K562 (cell line): ENCODE results near the gene CDCA5. TPM values are rescaled to one million over a fixed set of nuclear protein-coding genes. Genes with fewer than 3 reads are reported as not detected.

Experiments used
- ARHGAP35 ChIP-seq: fragments of 450-650 bp; IDR thresholded peaks from 2 replicates; pipeline ENCODE4 v1.6.1; 2018; ENCODE audit not compliant: partially characterized antibody
- BRCA1 ChIP-seq, 2 experiments: fragments of 450-650 bp in 1 of 2; sonication (generic) in 1 of 2; formaldehyde crosslinking in 1 of 2; IDR thresholded peaks; 2 replicates each; pipeline versions ENCODE4 v1.5.0 to v1.6.1; 2017 to 2020; ENCODE audit warnings: mild to moderate bottlenecking in 1 of 2, missing genetic modification reagents in 1 of 2
- MBD2 ChIP-seq: sonication (generic); IDR thresholded peaks from 2 replicates; pipeline ENCODE4 v1.6.1; 2016; ENCODE audit warnings: low read depth, borderline replicate concordance
- MTA2 ChIP-seq: fragments of 450-650 bp; IDR thresholded peaks from 2 replicates; pipeline ENCODE4 v1.6.1; 2016; ENCODE audit warnings: low read depth
- MYNN ChIP-seq, 2 experiments: sonication (generic); formaldehyde crosslinking in 1 of 2; IDR thresholded peaks; 2 replicates each; pipeline versions ENCODE4 v1.5.0 to v1.6.1; 2016 to 2020; ENCODE audit warnings: antibody characterized with exemption in 1 of 2, missing genetic modification reagents in 1 of 2
- PCBP2 ChIP-seq: fragments of 200-400 bp; formaldehyde crosslinking; IDR thresholded peaks from 2 replicates; pipeline ENCODE4 v1.6.1; 2018; ENCODE audit warnings: low read length, low read depth, mild to moderate bottlenecking, moderate library complexity; ENCODE audit not compliant: poor library complexity, severe bottlenecking
- PURB ChIP-seq: sonication (generic); formaldehyde crosslinking; IDR thresholded peaks from 2 replicates; pipeline ENCODE4 v1.9.0; 2021; ENCODE audit warnings: low read depth, mild to moderate bottlenecking, missing genetic modification reagents
- RB1 ChIP-seq: fragments of 450-650 bp; IDR thresholded peaks from 2 replicates; pipeline ENCODE4 v1.6.1; 2017; ENCODE audit warnings: low read depth, mild to moderate bottlenecking
- SMAD4 ChIP-seq: fragments of 250-450 bp; sonication (Bioruptor Pico); conservative IDR thresholded peaks from 2 replicates; pipeline ENCODE4 v1.8.0; 2021; ENCODE audit warnings: inconsistent platforms, mild to moderate bottlenecking, moderate library complexity
- SNIP1 ChIP-seq: fragments of 450-650 bp; IDR thresholded peaks from 2 replicates; pipeline ENCODE4 v1.7.1; 2017; ENCODE audit warnings: low read depth, mild to moderate bottlenecking
- TAF7 ChIP-seq: fragments of 450-650 bp; IDR thresholded peaks from 2 replicates; pipeline ENCODE4 v1.6.1; 2016; ENCODE audit warnings: missing genetic modification characterization, missing compliant biosample characterization
- ZNF133 ChIP-seq: fragments of 250-450 bp; sonication (Bioruptor Pico); IDR thresholded peaks from 2 replicates; pipeline ENCODE4 v1.4.0; 2020; ENCODE audit warnings: mild to moderate bottlenecking
- ZNF3 ChIP-seq: fragments of 250-450 bp; sonication (Bioruptor Pico); IDR thresholded peaks from 2 replicates; pipeline ENCODE4 v1.5.0; 2021; ENCODE audit warnings: mild to moderate bottlenecking, moderate library complexity
- ZNF699 ChIP-seq: fragments of 250-450 bp; sonication (Bioruptor Pico); IDR thresholded peaks from 2 replicates; pipeline ENCODE4 v1.8.0; 2021; ENCODE audit warnings: mild to moderate bottlenecking, moderate library complexity; ENCODE audit not compliant: insufficient replicate concordance
- ZNF75A ChIP-seq: fragments of 450-650 bp; formaldehyde crosslinking; IDR thresholded peaks from 2 replicates; pipeline ENCODE4 v1.4.0; 2020; ENCODE audit warnings: mild to moderate bottlenecking
- polyA plus RNA-seq, 8 experiments: library from polyadenylated mRNA; depleted of rRNA in 4 of 8; stranded (reverse) in 5 of 8; unstranded in 3 of 8; fragments of >200 nt; fragmentation: Nextera tagmentation in 2 of 8; fragmentation: Illumina TruSeq in 1 of 8; extraction: Ambion mirVana in 2 of 8; extraction: Trizol in 1 of 8; gene quantifications; 2 replicates each; pipeline versions ENCODE4 v1.2.1 to v1.2.3, GENCODE V29; 2011 to 2014; ENCODE audit warnings: inconsistent platforms in 1 of 8, missing spikeins in 1 of 8
- total RNA-seq, 7 experiments: library from RNA; depleted of rRNA in 6 of 7; stranded (reverse); fragments of >200 nt in 6 of 7; fragmentation: Illumina TruSeq in 2 of 7; extraction: Trizol in 2 of 7; gene quantifications; 2 replicates each; pipeline versions ENCODE4 v1.2.1 to v1.2.3, GENCODE V29; 2011 to 2021; ENCODE audit warnings: low replicate concordance in 1 of 7
- TF ChIP-seq, protein P1 (sequence below): fragments of 250-450 bp; sonication (Bioruptor Pico); IDR thresholded peaks from 2 replicates; pipeline ENCODE4 v1.5.0; 2021
- TF ChIP-seq, protein P2 (sequence below), 2 experiments: fragments of 450-650 bp; IDR thresholded peaks; 2 replicates each; pipeline ENCODE4 v1.6.1; 2018; ENCODE audit warnings: mild to moderate bottlenecking in 2 of 2, low read depth in 1 of 2; ENCODE audit not compliant: partially characterized antibody in 2 of 2
- TF ChIP-seq, protein P3 (sequence below), 2 experiments: fragments of 450-650 bp; IDR thresholded peaks; 2 replicates each; pipeline ENCODE4 v1.6.1; 2016
- TF ChIP-seq, protein P4 (sequence below): sonication (generic); formaldehyde crosslinking; IDR thresholded peaks from 2 replicates; pipeline ENCODE4 v1.8.1; 2023; ENCODE audit warnings: mild to moderate bottlenecking, missing genetic modification reagents

CDCA5 gene
- total and polyA plus RNA-seq, 9 of the 15 experiments (the other 6 are each of a cell fraction or from before 2014, with no cell fraction given) = 18.9 to 94.3 (median 64.6) TPM

DNA sequence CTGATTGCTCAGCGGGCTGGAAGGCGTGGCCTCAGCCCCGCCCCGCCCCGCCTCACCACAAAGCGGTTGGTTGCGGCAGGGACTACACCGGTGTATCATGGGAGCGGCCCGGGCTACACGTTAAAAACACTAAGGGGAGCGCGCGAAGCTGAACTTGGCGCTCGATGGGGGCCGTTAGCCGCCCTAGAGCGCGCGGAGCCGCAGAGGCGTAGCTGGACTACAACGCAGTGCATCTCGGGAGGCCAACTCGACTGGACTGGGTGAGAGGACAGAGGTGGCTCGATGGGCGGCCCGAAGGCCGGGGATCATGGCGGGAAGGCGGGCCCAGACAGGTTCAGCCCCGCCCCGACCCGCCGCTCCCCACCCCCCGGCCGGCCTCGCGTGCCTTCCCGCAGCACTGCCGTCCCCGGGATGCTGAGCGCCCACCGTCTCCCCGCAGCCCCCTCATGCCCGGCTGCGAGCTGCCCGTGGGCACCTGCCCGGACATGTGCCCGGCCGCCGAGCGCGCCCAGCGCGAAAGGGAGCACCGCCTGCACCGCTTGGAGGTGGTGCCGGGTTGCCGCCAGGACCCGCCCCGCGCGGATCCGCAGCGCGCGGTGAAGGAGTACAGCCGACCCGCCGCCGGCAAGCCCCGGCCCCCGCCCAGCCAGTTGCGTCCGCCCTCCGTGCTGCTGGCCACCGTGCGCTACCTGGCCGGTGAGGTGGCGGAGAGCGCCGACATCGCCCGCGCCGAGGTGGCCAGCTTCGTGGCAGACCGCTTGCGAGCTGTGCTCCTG lies 42.8 kb downstream of the CDCA5 start, which contains the start of gene SAC3D1 (continued):
- TF ChIP-seq, protein P1, sequence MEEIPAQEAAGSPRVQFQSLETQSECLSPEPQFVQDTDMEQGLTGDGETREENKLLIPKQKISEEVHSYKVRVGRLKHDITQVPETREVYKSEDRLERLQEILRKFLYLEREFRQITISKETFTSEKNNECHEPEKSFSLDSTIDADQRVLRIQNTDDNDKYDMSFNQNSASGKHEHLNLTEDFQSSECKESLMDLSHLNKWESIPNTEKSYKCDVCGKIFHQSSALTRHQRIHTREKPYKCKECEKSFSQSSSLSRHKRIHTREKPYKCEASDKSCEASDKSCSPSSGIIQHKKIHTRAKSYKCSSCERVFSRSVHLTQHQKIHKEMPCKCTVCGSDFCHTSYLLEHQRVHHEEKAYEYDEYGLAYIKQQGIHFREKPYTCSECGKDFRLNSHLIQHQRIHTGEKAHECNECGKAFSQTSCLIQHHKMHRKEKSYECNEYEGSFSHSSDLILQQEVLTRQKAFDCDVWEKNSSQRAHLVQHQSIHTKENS (CRISPR knock-in tag) = no peak
- no peak for TF ChIP-seq SNIP1
- TF ChIP-seq, protein P2, sequence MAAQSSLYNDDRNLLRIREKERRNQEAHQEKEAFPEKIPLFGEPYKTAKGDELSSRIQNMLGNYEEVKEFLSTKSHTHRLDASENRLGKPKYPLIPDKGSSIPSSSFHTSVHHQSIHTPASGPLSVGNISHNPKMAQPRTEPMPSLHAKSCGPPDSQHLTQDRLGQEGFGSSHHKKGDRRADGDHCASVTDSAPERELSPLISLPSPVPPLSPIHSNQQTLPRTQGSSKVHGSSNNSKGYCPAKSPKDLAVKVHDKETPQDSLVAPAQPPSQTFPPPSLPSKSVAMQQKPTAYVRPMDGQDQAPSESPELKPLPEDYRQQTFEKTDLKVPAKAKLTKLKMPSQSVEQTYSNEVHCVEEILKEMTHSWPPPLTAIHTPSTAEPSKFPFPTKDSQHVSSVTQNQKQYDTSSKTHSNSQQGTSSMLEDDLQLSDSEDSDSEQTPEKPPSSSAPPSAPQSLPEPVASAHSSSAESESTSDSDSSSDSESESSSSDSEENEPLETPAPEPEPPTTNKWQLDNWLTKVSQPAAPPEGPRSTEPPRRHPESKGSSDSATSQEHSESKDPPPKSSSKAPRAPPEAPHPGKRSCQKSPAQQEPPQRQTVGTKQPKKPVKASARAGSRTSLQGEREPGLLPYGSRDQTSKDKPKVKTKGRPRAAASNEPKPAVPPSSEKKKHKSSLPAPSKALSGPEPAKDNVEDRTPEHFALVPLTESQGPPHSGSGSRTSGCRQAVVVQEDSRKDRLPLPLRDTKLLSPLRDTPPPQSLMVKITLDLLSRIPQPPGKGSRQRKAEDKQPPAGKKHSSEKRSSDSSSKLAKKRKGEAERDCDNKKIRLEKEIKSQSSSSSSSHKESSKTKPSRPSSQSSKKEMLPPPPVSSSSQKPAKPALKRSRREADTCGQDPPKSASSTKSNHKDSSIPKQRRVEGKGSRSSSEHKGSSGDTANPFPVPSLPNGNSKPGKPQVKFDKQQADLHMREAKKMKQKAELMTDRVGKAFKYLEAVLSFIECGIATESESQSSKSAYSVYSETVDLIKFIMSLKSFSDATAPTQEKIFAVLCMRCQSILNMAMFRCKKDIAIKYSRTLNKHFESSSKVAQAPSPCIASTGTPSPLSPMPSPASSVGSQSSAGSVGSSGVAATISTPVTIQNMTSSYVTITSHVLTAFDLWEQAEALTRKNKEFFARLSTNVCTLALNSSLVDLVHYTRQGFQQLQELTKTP (IDR thresholded peaks at IDR 0.05; ENCODE audit: low read depth in 1 of 2, partially characterized antibody in 2 of 2) = no peak
- TF ChIP-seq ZNF3 (CRISPR knock-in tag) = no peak
- no peak for TF ChIP-seq ZNF133 (CRISPR knock-in tag)
- no peak for TF ChIP-seq ARHGAP35
- no peak for TF ChIP-seq BRCA1 (IDR thresholded peaks at IDR 0.05)
- TF ChIP-seq BRCA1 (CRISPR knock-in tag; IDR thresholded peaks at IDR 0.05) = peak; percentile 32; the same call in 1 of the 2 replicates
- no peak for TF ChIP-seq MYNN (IDR thresholded peaks at IDR 0.05)
- no peak for TF ChIP-seq MYNN (CRISPR knock-in tag; IDR thresholded peaks at IDR 0.05)
- TF ChIP-seq MBD2 = no peak
- TF ChIP-seq, protein P3, sequence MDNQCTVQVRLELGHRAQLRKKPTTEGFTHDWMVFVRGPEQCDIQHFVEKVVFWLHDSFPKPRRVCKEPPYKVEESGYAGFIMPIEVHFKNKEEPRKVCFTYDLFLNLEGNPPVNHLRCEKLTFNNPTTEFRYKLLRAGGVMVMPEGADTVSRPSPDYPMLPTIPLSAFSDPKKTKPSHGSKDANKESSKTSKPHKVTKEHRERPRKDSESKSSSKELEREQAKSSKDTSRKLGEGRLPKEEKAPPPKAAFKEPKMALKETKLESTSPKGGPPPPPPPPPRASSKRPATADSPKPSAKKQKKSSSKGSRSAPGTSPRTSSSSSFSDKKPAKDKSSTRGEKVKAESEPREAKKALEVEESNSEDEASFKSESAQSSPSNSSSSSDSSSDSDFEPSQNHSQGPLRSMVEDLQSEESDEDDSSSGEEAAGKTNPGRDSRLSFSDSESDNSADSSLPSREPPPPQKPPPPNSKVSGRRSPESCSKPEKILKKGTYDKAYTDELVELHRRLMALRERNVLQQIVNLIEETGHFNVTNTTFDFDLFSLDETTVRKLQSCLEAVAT (IDR thresholded peaks at IDR 0.05) = no peak; a peak in 1 of 4 replicates
- no peak for TF ChIP-seq MTA2
- peak; percentile 34 for TF ChIP-seq SMAD4 (CRISPR knock-in tag)
- TF ChIP-seq PCBP2 = no peak
- TF ChIP-seq, protein P4, sequence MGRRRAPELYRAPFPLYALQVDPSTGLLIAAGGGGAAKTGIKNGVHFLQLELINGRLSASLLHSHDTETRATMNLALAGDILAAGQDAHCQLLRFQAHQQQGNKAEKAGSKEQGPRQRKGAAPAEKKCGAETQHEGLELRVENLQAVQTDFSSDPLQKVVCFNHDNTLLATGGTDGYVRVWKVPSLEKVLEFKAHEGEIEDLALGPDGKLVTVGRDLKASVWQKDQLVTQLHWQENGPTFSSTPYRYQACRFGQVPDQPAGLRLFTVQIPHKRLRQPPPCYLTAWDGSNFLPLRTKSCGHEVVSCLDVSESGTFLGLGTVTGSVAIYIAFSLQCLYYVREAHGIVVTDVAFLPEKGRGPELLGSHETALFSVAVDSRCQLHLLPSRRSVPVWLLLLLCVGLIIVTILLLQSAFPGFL (CRISPR knock-in tag) = 0 out of 2 replicates have a peak, but pooled peaks have one; percentile 47
- no peak for TF ChIP-seq PURB (CRISPR knock-in tag)
- no peak for TF ChIP-seq ZNF75A (CRISPR knock-in tag)
- TF ChIP-seq ZNF699 (CRISPR knock-in tag) = no peak
- TF ChIP-seq RB1 = peak; percentile 70
- peak; percentile 39; the same call in 1 of the 2 replicates for TF ChIP-seq TAF7 (tag)
